Panc1 (cell line): ENCODE data around the gene PGLYRP3.

Experiments
- POLR2AphosphoS5 ChIP-seq: IDR thresholded peaks from 2 replicates; pipeline ENCODE4 v1.6.1; 2012; ENCODE audit warnings: mild to moderate bottlenecking, low read depth, low read length, moderate library complexity
- SIN3A ChIP-seq: IDR thresholded peaks from 2 replicates; pipeline ENCODE4 v1.6.1; 2012; ENCODE audit warnings: low read depth, mild to moderate bottlenecking, low read length, moderate library complexity, borderline replicate concordance; ENCODE audit not compliant: insufficient read depth
- TCF7L2 ChIP-seq: IDR thresholded peaks from 2 replicates; pipeline ENCODE4 v1.6.1; 2011; ENCODE audit warnings: mild to moderate bottlenecking, low read depth, low read length, inconsistent platforms
- TF ChIP-seq, protein P1 (sequence below): fragments of 450-650 bp; IDR thresholded peaks from 2 replicates; pipeline ENCODE4 v1.5.1; 2017; ENCODE audit warnings: mild to moderate bottlenecking
- TF ChIP-seq, protein P2 (sequence below), 2 experiments: IDR thresholded peaks; 2 replicates each; pipeline ENCODE4 v1.6.1; 2011 to 2012; ENCODE audit warnings: low read depth in 2 of 2, control low read depth in 1 of 2, low read length in 1 of 2, mild to moderate bottlenecking in 1 of 2, moderate library complexity in 1 of 2; ENCODE audit not compliant: insufficient read depth in 1 of 2

DNA sequence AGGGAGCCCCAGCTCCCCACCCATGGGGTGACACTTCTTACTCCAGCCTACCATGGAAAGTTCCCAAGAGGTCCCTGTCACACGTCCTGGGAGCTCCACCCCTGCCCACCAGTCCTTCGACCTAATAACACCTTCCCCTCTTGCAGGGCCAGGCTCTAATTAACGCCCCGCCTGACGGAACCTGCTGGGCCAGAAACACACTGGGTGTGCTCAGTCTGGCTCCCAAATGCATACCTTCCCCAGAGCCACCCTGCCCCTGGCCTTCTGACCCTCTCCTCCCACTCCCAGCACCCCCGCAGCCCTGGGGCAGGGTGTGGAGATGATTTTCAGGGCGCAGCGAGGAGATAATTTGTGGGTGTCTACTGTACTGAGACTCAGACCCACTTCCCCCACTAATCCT, 20.6 kb downstream of the PGLYRP3 start:
- TF ChIP-seq, protein P1, sequence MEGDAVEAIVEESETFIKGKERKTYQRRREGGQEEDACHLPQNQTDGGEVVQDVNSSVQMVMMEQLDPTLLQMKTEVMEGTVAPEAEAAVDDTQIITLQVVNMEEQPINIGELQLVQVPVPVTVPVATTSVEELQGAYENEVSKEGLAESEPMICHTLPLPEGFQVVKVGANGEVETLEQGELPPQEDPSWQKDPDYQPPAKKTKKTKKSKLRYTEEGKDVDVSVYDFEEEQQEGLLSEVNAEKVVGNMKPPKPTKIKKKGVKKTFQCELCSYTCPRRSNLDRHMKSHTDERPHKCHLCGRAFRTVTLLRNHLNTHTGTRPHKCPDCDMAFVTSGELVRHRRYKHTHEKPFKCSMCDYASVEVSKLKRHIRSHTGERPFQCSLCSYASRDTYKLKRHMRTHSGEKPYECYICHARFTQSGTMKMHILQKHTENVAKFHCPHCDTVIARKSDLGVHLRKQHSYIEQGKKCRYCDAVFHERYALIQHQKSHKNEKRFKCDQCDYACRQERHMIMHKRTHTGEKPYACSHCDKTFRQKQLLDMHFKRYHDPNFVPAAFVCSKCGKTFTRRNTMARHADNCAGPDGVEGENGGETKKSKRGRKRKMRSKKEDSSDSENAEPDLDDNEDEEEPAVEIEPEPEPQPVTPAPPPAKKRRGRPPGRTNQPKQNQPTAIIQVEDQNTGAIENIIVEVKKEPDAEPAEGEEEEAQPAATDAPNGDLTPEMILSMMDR: no peak
- TF ChIP-seq SIN3A (no peak), POLR2AphosphoS5 (no peak), TCF7L2 (no peak)
- TF ChIP-seq, protein P2, sequence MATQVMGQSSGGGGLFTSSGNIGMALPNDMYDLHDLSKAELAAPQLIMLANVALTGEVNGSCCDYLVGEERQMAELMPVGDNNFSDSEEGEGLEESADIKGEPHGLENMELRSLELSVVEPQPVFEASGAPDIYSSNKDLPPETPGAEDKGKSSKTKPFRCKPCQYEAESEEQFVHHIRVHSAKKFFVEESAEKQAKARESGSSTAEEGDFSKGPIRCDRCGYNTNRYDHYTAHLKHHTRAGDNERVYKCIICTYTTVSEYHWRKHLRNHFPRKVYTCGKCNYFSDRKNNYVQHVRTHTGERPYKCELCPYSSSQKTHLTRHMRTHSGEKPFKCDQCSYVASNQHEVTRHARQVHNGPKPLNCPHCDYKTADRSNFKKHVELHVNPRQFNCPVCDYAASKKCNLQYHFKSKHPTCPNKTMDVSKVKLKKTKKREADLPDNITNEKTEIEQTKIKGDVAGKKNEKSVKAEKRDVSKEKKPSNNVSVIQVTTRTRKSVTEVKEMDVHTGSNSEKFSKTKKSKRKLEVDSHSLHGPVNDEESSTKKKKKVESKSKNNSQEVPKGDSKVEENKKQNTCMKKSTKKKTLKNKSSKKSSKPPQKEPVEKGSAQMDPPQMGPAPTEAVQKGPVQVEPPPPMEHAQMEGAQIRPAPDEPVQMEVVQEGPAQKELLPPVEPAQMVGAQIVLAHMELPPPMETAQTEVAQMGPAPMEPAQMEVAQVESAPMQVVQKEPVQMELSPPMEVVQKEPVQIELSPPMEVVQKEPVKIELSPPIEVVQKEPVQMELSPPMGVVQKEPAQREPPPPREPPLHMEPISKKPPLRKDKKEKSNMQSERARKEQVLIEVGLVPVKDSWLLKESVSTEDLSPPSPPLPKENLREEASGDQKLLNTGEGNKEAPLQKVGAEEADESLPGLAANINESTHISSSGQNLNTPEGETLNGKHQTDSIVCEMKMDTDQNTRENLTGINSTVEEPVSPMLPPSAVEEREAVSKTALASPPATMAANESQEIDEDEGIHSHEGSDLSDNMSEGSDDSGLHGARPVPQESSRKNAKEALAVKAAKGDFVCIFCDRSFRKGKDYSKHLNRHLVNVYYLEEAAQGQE (IDR thresholded peaks at IDR 0.05; ENCODE audit: insufficient read depth in 1 of 2, low read depth in 2 of 2, low read length in 1 of 2): no peak
